H54 (cell line): ENCODE data around the gene B3GNT5.

Experiments used
- DNase-seq: peaks from one replicate; pipeline ENCODE4 v3.0.0; 2011; ENCODE audit warnings: low spot score, mixed read lengths; ENCODE audit not compliant: insufficient read length
- FAIRE-seq: peaks from 3 replicates; lab custom pipeline; 2011; peaks lifted over from hg19 to GRCh38; lab: Jason Lieb, UNC
- POLR2A ChIP-seq: IDR thresholded peaks from 2 replicates; pipeline ENCODE4 v1.6.1; 2011; ENCODE audit warnings: low read depth, mild to moderate bottlenecking, low read length

B3GNT5 gene

DNA sequence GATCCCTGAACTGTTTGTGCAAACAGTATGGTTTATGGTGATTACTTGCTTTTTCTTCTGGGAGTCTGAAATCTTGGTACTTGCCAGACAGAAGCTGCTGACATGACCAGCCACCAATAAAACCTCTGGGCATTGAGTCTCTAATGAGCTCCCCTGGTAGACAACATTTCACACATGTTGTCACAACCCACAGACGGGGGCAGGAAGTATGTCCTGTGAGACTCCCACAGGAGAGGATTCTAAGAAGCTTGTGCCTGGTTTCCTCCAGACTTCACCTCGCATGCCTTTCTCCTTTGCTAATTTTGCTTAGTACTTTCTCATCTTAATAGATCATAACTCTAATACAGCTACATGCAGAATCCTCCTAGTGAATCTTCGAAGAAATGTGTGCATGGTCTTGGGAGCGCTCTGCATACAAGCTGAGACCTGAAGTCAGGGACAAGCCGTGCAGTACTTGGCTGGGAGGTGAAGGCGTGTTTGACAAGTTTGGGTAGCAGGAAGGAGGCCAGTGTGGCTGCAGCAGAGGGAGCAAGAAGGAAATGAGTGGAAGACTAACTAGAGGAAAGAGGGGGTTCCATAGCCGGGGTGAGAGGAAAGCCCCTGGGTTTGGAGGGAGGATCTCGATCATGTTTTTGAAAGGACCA lies 49.0 kb downstream of the B3GNT5 start:
- no peak for TF ChIP-seq POLR2A
- FAIRE-seq (no peak), DNase-seq (no peak)

GRCh38 chr3:183303690-183304089 lies 50.6 kb downstream of the B3GNT5 start:
- no peak for DNase-seq
- no peak for FAIRE-seq

GRCh38 chr3:183306798-183307671 lies 54.0 kb downstream of the B3GNT5 start:
- DNase-seq: peak; percentile 49
- no peak for TF ChIP-seq POLR2A
- peak; percentile 93 for FAIRE-seq

More at GRCh38 chr3:183303690-183304089, 50.6 kb downstream of the B3GNT5 start:
- no peak for TF ChIP-seq POLR2A

DNA sequence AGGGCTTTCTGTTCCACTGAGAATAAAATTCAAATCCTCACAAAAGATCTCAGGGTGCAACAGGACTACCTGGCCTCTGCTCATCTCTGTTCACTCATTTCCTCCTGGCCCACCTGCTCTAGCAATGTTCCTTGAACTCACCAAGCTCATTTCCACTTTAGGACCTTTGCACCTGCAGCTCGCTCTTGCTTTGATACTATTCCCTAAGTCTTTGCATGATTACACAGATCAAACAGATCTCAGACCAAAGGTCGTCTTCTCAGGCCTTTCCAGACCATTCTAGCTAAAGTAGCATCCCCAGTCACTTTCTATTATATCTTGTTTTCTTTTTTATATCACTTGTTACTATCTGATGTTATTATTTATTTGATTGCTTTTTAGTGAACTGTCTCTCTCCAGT lies 54.7 kb downstream of the B3GNT5 start:
- TF ChIP-seq POLR2A: no peak
- FAIRE-seq (no peak), DNase-seq (no peak)

DNA sequence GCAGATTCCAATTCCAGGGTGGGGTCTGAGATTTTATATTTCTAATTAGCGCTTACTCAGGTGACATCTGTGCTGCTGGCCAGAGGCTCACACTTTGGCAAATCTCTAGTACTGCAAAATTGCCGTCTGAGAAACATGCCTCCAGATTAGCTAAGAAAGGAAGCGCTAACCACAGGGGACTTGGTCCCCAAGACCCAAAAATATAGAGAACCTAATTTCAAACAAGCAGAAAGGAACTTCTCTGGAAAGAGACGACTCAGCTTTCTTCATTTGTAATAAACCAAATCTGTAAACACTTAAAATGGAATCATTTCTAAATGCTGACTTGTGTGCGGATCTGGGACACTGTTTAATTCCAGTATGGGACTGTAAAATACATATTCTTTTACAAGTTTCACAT lies 55.7 kb downstream of the B3GNT5 start:
- no peak for TF ChIP-seq POLR2A
- no peak for FAIRE-seq
- no peak for DNase-seq

GRCh38 chr3:183309276-183309675 lies 56.2 kb downstream of the B3GNT5 start:
- TF ChIP-seq POLR2A: no peak
- DNase-seq (no peak), FAIRE-seq (no peak)

GRCh38 chr3:183310936-183311335 lies 57.9 kb downstream of the B3GNT5 start:
- TF ChIP-seq POLR2A: no peak
- FAIRE-seq: peak; percentile 6
- no peak for DNase-seq

GRCh38 chr3:183312433-183312832 lies 59.4 kb downstream of the B3GNT5 start:
- DNase-seq (no peak), FAIRE-seq (peak; percentile 20)
- TF ChIP-seq POLR2A: no peak

- DNase-seq: no peak
- no peak for FAIRE-seq
- no peak for TF ChIP-seq POLR2A
Observed at GRCh38 chr3:183313351-183313750, 60.3 kb downstream of the B3GNT5 start.

- FAIRE-seq: no peak
- no peak for TF ChIP-seq POLR2A
- DNase-seq: no peak
Observed at GRCh38 chr3:183313764-183314163, 60.7 kb downstream of the B3GNT5 start.

GRCh38 chr3:183315739-183316138 lies 62.7 kb downstream of the B3GNT5 start:
- DNase-seq (no peak), FAIRE-seq (no peak)
- no peak for TF ChIP-seq POLR2A

DNA sequence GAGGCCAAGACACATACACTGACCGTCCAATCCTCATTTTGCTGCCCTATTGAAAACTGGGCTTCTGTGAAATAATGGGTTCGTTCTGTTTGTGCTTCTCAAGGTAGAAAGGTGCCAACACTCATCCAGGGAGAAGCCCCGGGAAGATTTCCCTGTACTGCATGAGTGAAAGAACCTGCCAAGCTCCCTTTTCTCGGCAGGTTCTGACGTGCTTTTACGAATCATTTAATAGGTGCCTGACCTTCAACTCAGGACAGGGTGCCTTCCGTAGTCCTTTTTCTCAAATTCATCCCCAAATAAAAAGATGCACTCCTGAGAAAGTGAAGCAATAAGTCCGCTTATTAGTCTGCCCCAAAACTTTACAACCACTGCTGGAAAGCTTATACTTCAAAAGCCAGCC lies 64.2 kb downstream of the B3GNT5 start:
- DNase-seq (no peak), FAIRE-seq (no peak)
- TF ChIP-seq POLR2A: no peak

- peak; percentile 30 for FAIRE-seq
- no peak for TF ChIP-seq POLR2A
- DNase-seq: no peak
Observed at GRCh38 chr3:183317886-183318865, 65.1 kb downstream of the B3GNT5 start.
